Psoas muscle (tissue), 8 donors: ENCODE measurements around the gene RANBP3L. TPM values are rescaled to one million over a fixed set of nuclear protein-coding genes. Genes with fewer than 3 reads are reported as not detected.
"Not testable (repeated sequence)": the region's sequence is repeated elsewhere in the genome, so short reads cannot be mapped to it uniquely, and the experiment has no call there.

ENCODE experiments used
- ATAC-seq, 4 donors: fragments of 200-7000 bp; cut with Tn5 transposase; one replicate each; pipeline ENCODE4 v1.9.1; 2020; ENCODE audit warnings: moderate library complexity in 3 of 4, mild to moderate bottlenecking in 2 of 4
- DNase-seq, 2 donors: peaks; one replicate each; pipeline ENCODE4 v3.0.0-alpha.2; 2020
- H3K27ac ChIP-seq: fragments of 200-600 bp; one replicate; pipeline ENCODE4 v1.8.0; 2022
- H3K27me3 ChIP-seq, 3 donors: fragments of 200-600 bp in 1 of 3; one replicate each; pipeline versions ENCODE4 v1.6.1 to v1.8.0; 2013 to 2022; ENCODE audit warnings: low read length in 2 of 3, mild to moderate bottlenecking in 2 of 3, moderate library complexity in 1 of 3; ENCODE audit not compliant: insufficient read depth in 3 of 3
- H3K36me3 ChIP-seq, 2 donors: fragments of 200-600 bp in 1 of 2; one replicate each; pipeline versions ENCODE4 v1.6.1 to v1.8.0; 2013 to 2022; ENCODE audit warnings: low read depth in 1 of 2, mild to moderate bottlenecking in 1 of 2, moderate library complexity in 1 of 2; ENCODE audit not compliant: insufficient read depth in 1 of 2
- H3K4me1 ChIP-seq: fragments of 200-600 bp; one replicate; pipeline ENCODE4 v1.8.0; 2022
- H3K4me3 ChIP-seq: fragments of 200-600 bp; one replicate; pipeline ENCODE4 v1.8.0; 2022; ENCODE audit warnings: mild to moderate bottlenecking
- H3K9me3 ChIP-seq: fragments of 200-600 bp; one replicate; pipeline ENCODE4 v1.8.0; 2022
- CTCF ChIP-seq: fragments of 200-600 bp; IDR thresholded peaks from one replicate; pipeline ENCODE4 v1.8.0; 2022; ENCODE audit warnings: antibody characterized with exemption
- WGBS, 3 donors: extraction: QIAGEN DNeasy Blood & Tissue Kit; methylation state at CpG; one replicate each; pipeline versions ENCODE4 v1.1.6 to v1.1.7; 2013; 5-methylcytosine and 5-hydroxymethylcytosine counted together
- intact Hi-C, 2 donors: fragments of 100-400 bp; cut with DNase I; formaldehyde crosslinking; loops; one replicate each; pipeline versions ENCODE4 v1.11.0 to v1.14.2; 2022
- polyA plus RNA-seq, 3 donors: library from polyadenylated mRNA; stranded (reverse); fragments of 200-250 nt; gene quantifications; one replicate each; pipeline ENCODE4 v1.2.3, GENCODE V29; 2013
- total RNA-seq, 4 donors: library from RNA; stranded (reverse); fragmentation: NEBNext Ultra II Directional in 2 of 4; extraction: Animal tissue kit (Norgen Biotek cat#: 25700) in 2 of 4; gene quantifications; one replicate each; pipeline versions ENCODE4 v1.2.1 to v1.2.4, GENCODE V29; 2021 to 2023
- donor health status: healthy with polysubstance abuse.
- donor health status: DM: no; HTN: no; CAD: no; lungs with moderate emphysema.
- donor health status: Bipolar disorder and iron deficiency.
- donor health status: healthy.
- donor health status: DM: yes; HTN: yes; CAD: no.
- donor health status: DM: no; HTN: no; CAD: no.
- donor health status: DM: no; HTN: no; CAD: no.
- donor health status: DM: yes; HTN: yes; CAD: no.

RANBP3L gene
- total and polyA plus RNA-seq, 7 donors, result 0.04 to 0.58 (median 0.17) TPM; not detected in 2

- H3K9me3 ChIP-seq, result no peaks in the 10 kb centered on the region
- H3K36me3 ChIP-seq, result peaks cover 0 to 92% of the 10 kb centered on the region in 2 donors
- WGBS, 3 donors, result 41 to 61% (median 45%) methylated on average over 3 of the region's 3 CpGs
- no peaks in the 10 kb centered on the region for H3K27me3 ChIP-seq
- H3K4me3 ChIP-seq, result no peak overlapping the region
- no peak for TF ChIP-seq CTCF
- no peak for DNase-seq
- H3K27ac ChIP-seq, result no peak overlapping the region
- H3K4me1 ChIP-seq, result no peaks in the 10 kb centered on the region
- peak; percentile 28 to 64 (median 48) for ATAC-seq
- intact Hi-C loops, result no loop called here
These were observed 99.2 kb downstream of the RANBP3L start for GRCh38 chr5:36202521-36202961.

GRCh38 chr5:36200513-36200912 lies 101.2 kb downstream of the RANBP3L start:
- Histone ChIP-seq H3K9me3 (no peaks in the 10 kb centered on the region), H3K4me1 (no peaks in the 10 kb centered on the region), H3K27me3 (no peaks in the 10 kb centered on the region), H3K4me3 (no peak overlapping the region), H3K36me3 (peaks cover 0 to 93% of the 10 kb centered on the region in 2 donors), H3K27ac (no peak overlapping the region)
- intact Hi-C loops, result no loop called here
- ATAC-seq, result no peak
- TF ChIP-seq CTCF, result no peak
- no peak for DNase-seq
- 68 to 72% (median 72%) methylated on average over 4 of the region's 4 CpGs for WGBS, 3 donors

- Histone ChIP-seq H3K4me3 (no peak overlapping the region), H3K27ac (no peak overlapping the region), H3K36me3 (peaks cover 0 to 95% of the 10 kb centered on the region in 2 donors), H3K27me3 (no peaks in the 10 kb centered on the region), H3K9me3 (no peaks in the 10 kb centered on the region), H3K4me1 (no peaks in the 10 kb centered on the region)
- intact Hi-C loops, result no loop called here
- no peak for TF ChIP-seq CTCF
- no peak for ATAC-seq
- DNase-seq, result no peak
- WGBS, 3 donors, result 59 to 68% (median 61%) methylated on average over 2 of the region's 2 CpGs
These were observed 102.1 kb downstream of the RANBP3L start for GRCh38 chr5:36199620-36200019.

DNA sequence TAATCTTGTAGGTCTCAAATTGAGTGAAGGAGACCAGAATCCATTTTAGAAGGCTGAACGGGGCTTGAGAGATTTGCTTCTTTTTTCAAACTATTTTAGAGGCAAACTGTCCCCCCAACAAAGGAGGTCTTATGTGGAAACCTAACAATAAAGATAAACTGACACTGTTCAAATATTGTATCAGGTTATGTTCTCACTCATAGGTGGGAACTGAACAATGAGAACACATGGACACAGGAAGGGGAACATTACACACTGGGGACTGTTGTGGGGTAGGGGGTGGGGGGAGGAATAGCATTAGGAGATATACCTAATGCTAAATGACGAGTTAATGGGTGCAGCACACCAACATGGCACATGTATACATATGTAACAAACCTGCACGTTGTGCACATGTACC lies 102.9 kb downstream of the RANBP3L start:
- intact Hi-C loops, H3K4me1 ChIP-seq, ATAC-seq, H3K9me3 ChIP-seq, H3K27me3 ChIP-seq, H3K27ac ChIP-seq, H3K4me3 ChIP-seq, DNase-seq: not testable (repeated sequence)
- 80 to 92% (median 86%) methylated on average over 2 to 3 of the region's 3 CpGs for WGBS, 3 donors
- H3K36me3 ChIP-seq, result peaks cover 0 to 99% of the 10 kb centered on the region in 2 donors

Other genes starting within 250 kb of the RANBP3L start
- not detected for gene UGT3A2, start 235.0 kb downstream of the RANBP3L start, total RNA-seq
- gene UGT3A2, start 235.0 kb downstream of the RANBP3L start, polyA plus RNA-seq, result not detected
- gene LMBRD2, start 150.0 kb downstream of the RANBP3L start, total RNA-seq, result 10 to 100 TPM; 13.7 to 22.8 (median 18.9) TPM
- 10 to 100 TPM in 1 of 3 donors, 1 to 10 TPM in 2; 3.0 to 17.4 (median 3.6) TPM for gene LMBRD2, start 150.0 kb downstream of the RANBP3L start, polyA plus RNA-seq
- gene SKP2, start 149.8 kb downstream of the RANBP3L start, total RNA-seq, result 1 to 10 TPM; 3.0 to 5.3 (median 4.2) TPM
- 1 to 10 TPM; 1.3 to 6.6 (median 2.4) TPM for gene SKP2, start 149.8 kb downstream of the RANBP3L start, polyA plus RNA-seq
- 10 to 100 TPM; 30.8 to 46.6 (median 35.2) TPM for gene NADK2, start 60.0 kb downstream of the RANBP3L start, total RNA-seq
- gene NADK2, start 60.0 kb downstream of the RANBP3L start, polyA plus RNA-seq, result 10 to 100 TPM; 13.4 to 31.7 (median 18.4) TPM